Ovary (tissue), 9 donors: ENCODE results near the gene NEK11. TPM values are rescaled to one million over a fixed set of nuclear protein-coding genes. Genes with fewer than 3 reads are reported as not detected.
A peak's percentile ranks its signal among the peaks of the same experiment; 100 is the strongest.
"Not testable (repeated sequence)": the region's sequence is repeated elsewhere in the genome, so short reads cannot be mapped to it uniquely, and the experiment has no call there.

Experiments
- DNase-seq, 5 donors: peaks; one replicate each; pipeline ENCODE4 v3.0.0-alpha.2; 2019 to 2020
- H3K27ac ChIP-seq, 2 donors: fragments of 200-600 bp; one replicate each; pipeline versions ENCODE4 v1.5.1 to v1.8.0; 2019 to 2022
- H3K27me3 ChIP-seq: fragments of 200-600 bp; one replicate; pipeline ENCODE4 v1.8.0; 2022
- H3K36me3 ChIP-seq: fragments of 200-600 bp; sonication (generic); one replicate; pipeline ENCODE4 v1.5.1; 2019
- H3K4me1 ChIP-seq: one replicate; pipeline ENCODE4 v1.8.1; 2013; ENCODE audit warnings: mild to moderate bottlenecking, moderate library complexity; ENCODE audit not compliant: insufficient read depth
- H3K4me3 ChIP-seq: fragments of 200-600 bp; sonication (generic); one replicate; pipeline ENCODE4 v1.5.1; 2017
- H3K9me3 ChIP-seq, 2 donors: fragments of 200-600 bp in 1 of 2; sonication (generic) in 1 of 2; one replicate each; pipeline versions ENCODE4 v1.5.1 to v1.8.1; 2013 to 2019; ENCODE audit warnings: mild to moderate bottlenecking in 1 of 2, moderate library complexity in 1 of 2
- CTCF ChIP-seq, 3 donors: fragments of 450-650 bp in 2 of 3; fragments of 200-600 bp in 1 of 3; IDR thresholded peaks; one replicate each; pipeline versions ENCODE4 v1.5.1 to v1.8.0; 2016 to 2022; ENCODE audit warnings: antibody characterized with exemption in 3 of 3, mild to moderate bottlenecking in 1 of 3
- EP300 ChIP-seq: sonication (generic); formaldehyde crosslinking; IDR thresholded peaks from one replicate; pipeline ENCODE4 v1.6.1; 2017; ENCODE audit warnings: antibody characterized with exemption
- POLR2A ChIP-seq: fragments of 450-650 bp; IDR thresholded peaks from one replicate; pipeline ENCODE4 v1.6.1; 2017; ENCODE audit warnings: antibody characterized with exemption, mild to moderate bottlenecking, moderate library complexity
- WGBS, 3 donors: extraction: QIAGEN DNeasy Blood & Tissue Kit in 1 of 3; methylation state at CpG; one replicate each; pipeline versions ENCODE4 v1.1.5 to v1.1.7; 2013 to 2017; 5-methylcytosine and 5-hydroxymethylcytosine counted together
- intact Hi-C, 4 donors: fragments of 100-400 bp; cut with DNase I; formaldehyde crosslinking; loops; one replicate each; pipeline versions ENCODE4 v1.11.0 to v1.15.1; 2022 to 2023
- polyA plus RNA-seq, 2 donors: library from polyadenylated mRNA; stranded (reverse); fragments of 200-250 nt in 1 of 2; fragments of 350-450 nt in 1 of 2; fragmentation: Illumina TruSeq in 1 of 2; extraction: RNeasy Lipid Tissue Mini Kit (QIAGEN cat#74804) in 1 of 2; gene quantifications; one replicate each; pipeline ENCODE4 v1.2.3, GENCODE V29; 2013 to 2014
- total RNA-seq, 7 donors: library from RNA; depleted of rRNA in 2 of 7; stranded (reverse); fragments of >200 nt in 2 of 7; fragmentation: NEBNext Ultra II Directional in 3 of 7; extraction: Animal tissue kit (Norgen Biotek cat#: 25700) in 3 of 7; gene quantifications; one replicate each; pipeline versions ENCODE4 v1.1.0 to v1.2.4, GENCODE V29; 2016 to 2023
- donor health status: DM: no; HTN: no; CAD: no; lungs with moderate emphysema.
- donor health status: DM: no; HTN: no; CAD: no.
- donor health status: Bipolar disorder and iron deficiency.
- donor health status: DM: yes; HTN: yes; CAD: no.
- donor health status: DM: no; HTN: no; CAD: no.
- donor health status: DM: yes; HTN: yes; CAD: no.

The NEK11 gene
- total and polyA plus RNA-seq, 9 donors = 4.9 to 37.3 (median 10.7) TPM

GRCh38 chr3:131033480-131034080 is 6.9 kb downstream of the NEK11 start:
- no peak for DNase-seq
- intact Hi-C loops = no loop called here
- Histone ChIP-seq H3K4me1 (no peaks in the 10 kb centered on the region), H3K27me3 (no peaks in the 10 kb centered on the region), H3K36me3 (no peaks in the 10 kb centered on the region), H3K9me3 (no peaks in the 10 kb centered on the region), H3K4me3 (no peak overlapping the region), H3K27ac (no peak overlapping the region)
- TF ChIP-seq POLR2A (no peak), CTCF (IDR thresholded peaks at IDR 0.05) (peak in 1 of 3 donors; percentile 21)
- 30 to 49% (median 35%) methylated on average over 1 of the region's 1 CpG for WGBS, 3 donors

- H3K4me3 ChIP-seq = no peak overlapping the region
- WGBS, 3 donors = 0 to 7% (median 4%) methylated on average over 1 of the region's 1 CpG
- no peak overlapping the region for H3K27ac ChIP-seq
- H3K4me1 ChIP-seq = no peaks in the 10 kb centered on the region
- no peaks in the 10 kb centered on the region for H3K27me3 ChIP-seq
- H3K9me3 ChIP-seq = no peaks in the 10 kb centered on the region
- no peaks in the 10 kb centered on the region for H3K36me3 ChIP-seq
- DNase-seq = no peak
- intact Hi-C loops = no loop called here
- TF ChIP-seq EP300 (no peak), CTCF (IDR thresholded peaks at IDR 0.05) (no peak), POLR2A (no peak)
Observed at GRCh38 chr3:131036200-131036816, 9.6 kb downstream of the NEK11 start.

- no peak overlapping the region for H3K27ac ChIP-seq
- no peak for DNase-seq
- no peaks in the 10 kb centered on the region for H3K36me3 ChIP-seq
- intact Hi-C loops = no loop called here
- H3K4me1 ChIP-seq = no peaks in the 10 kb centered on the region
- no peak for TF ChIP-seq CTCF (IDR thresholded peaks at IDR 0.05)
- no peak for TF ChIP-seq EP300
- TF ChIP-seq POLR2A = no peak
- no peaks in the 10 kb centered on the region for H3K27me3 ChIP-seq
- no peak overlapping the region for H3K4me3 ChIP-seq
- 88 to 95% (median 89%) methylated on average over 5 of the region's 5 CpGs for WGBS, 3 donors
- no peaks in the 10 kb centered on the region for H3K9me3 ChIP-seq
Observed at GRCh38 chr3:131036986-131037385, 10.3 kb downstream of the NEK11 start.

- Histone ChIP-seq H3K27me3 (no peaks in the 10 kb centered on the region), H3K4me1 (no peaks in the 10 kb centered on the region), H3K27ac (no peak overlapping the region), H3K9me3 (no peaks in the 10 kb centered on the region), H3K4me3 (no peak overlapping the region), H3K36me3 (no peaks in the 10 kb centered on the region)
- no peak for DNase-seq
- intact Hi-C loops = no loop called here
- WGBS, 3 donors = 43 to 51% (median 44%) methylated on average over 2 of the region's 2 CpGs
- no peak for TF ChIP-seq CTCF (IDR thresholded peaks at IDR 0.05)
- TF ChIP-seq POLR2A = no peak
- TF ChIP-seq EP300 = no peak
Observed at GRCh38 chr3:131038326-131038725, 11.6 kb downstream of the NEK11 start.

- H3K4me1 ChIP-seq, H3K27ac ChIP-seq, intact Hi-C loops, H3K27me3 ChIP-seq, H3K9me3 ChIP-seq, H3K4me3 ChIP-seq, DNase-seq, H3K36me3 ChIP-seq: not testable (repeated sequence)
- WGBS, 3 donors = 80 to 83% (median 83%) methylated on average over 10 of the region's 10 CpGs
Observed at GRCh38 chr3:131042271-131042985, 15.8 kb downstream of the NEK11 start.
